NCI-H1417 treated with DMSO at 0.1 percent for 48 hours (cell line): ENCODE data around the gene USF2.

ENCODE experiments used
- DNase-seq: peaks from one replicate; lab custom pipeline; 2025; lab: John Stamatoyannopoulos, UW

The USF2 gene

GRCh38 chr19:35265900-35266519 lies 2.8 kb upstream of the USF2 start:
- DNase-seq: no peak

GRCh38 chr19:35266520-35267352 lies 2.0 kb upstream of the USF2 start:
- no peak for DNase-seq

- no peak for DNase-seq
Observed at GRCh38 chr19:35267353-35267817, 1.4 kb upstream of the USF2 start.

- DNase-seq: no peak
Observed at GRCh38 chr19:35267818-35268535, 785 bp upstream of the USF2 start.

- peak; percentile 11 for DNase-seq
Observed at GRCh38 chr19:35269438-35270117, 816 bp downstream of the USF2 start.

GRCh38 chr19:35270381-35270811 lies 1.6 kb downstream of the USF2 start:
- DNase-seq: no peak

- no peak for DNase-seq
Observed at GRCh38 chr19:35271546-35271945, 2.8 kb downstream of the USF2 start.

- no peak for DNase-seq
Observed at GRCh38 chr19:35272122-35272719, 3.5 kb downstream of the USF2 start.

GRCh38 chr19:35272954-35273649 lies 4.3 kb downstream of the USF2 start:
- DNase-seq: no peak

GRCh38 chr19:35273686-35274259 lies 5.0 kb downstream of the USF2 start:
- DNase-seq: no peak

- DNase-seq: no peak
Observed at GRCh38 chr19:35274323-35274722, 5.6 kb downstream of the USF2 start.

- no peak for DNase-seq
Observed at GRCh38 chr19:35276706-35277281, 8.0 kb downstream of the USF2 start.

GRCh38 chr19:35278578-35279284 lies 10.0 kb downstream of the USF2 start:
- no peak for DNase-seq

- no peak for DNase-seq
Observed at GRCh38 chr19:35279374-35279773, 10.6 kb downstream of the USF2 start.

GRCh38 chr19:35279985-35280821 lies 11.4 kb downstream of the USF2 start:
- no peak for DNase-seq

GRCh38 chr19:35281303-35281702 lies 12.5 kb downstream of the USF2 start:
- DNase-seq: no peak

GRCh38 chr19:35284153-35285094 lies 15.7 kb downstream of the USF2 start:
- no peak for DNase-seq

- DNase-seq: no peak
Observed at GRCh38 chr19:35285095-35285449, 16.3 kb downstream of the USF2 start.
